GM10266 (cell line): ENCODE results near the gene POU4F1.
A peak's percentile ranks its signal among the peaks of the same experiment; 100 is the strongest.
"Not testable (repeated sequence)": the region's sequence is repeated elsewhere in the genome, so short reads cannot be mapped to it uniquely, and the experiment has no call there.

Source experiments
- DNase-seq: peaks from one replicate; pipeline ENCODE4 v3.0.0; 2012; ENCODE audit errors: extremely low spot score
- CTCF ChIP-seq: IDR thresholded peaks from 2 replicates; pipeline ENCODE4 v1.5.1; 2012; ENCODE audit warnings: mild to moderate bottlenecking, low read depth; ENCODE audit not compliant: control insufficient read depth, insufficient read depth; ENCODE audit errors: missing control alignments

The POU4F1 gene

DNA sequence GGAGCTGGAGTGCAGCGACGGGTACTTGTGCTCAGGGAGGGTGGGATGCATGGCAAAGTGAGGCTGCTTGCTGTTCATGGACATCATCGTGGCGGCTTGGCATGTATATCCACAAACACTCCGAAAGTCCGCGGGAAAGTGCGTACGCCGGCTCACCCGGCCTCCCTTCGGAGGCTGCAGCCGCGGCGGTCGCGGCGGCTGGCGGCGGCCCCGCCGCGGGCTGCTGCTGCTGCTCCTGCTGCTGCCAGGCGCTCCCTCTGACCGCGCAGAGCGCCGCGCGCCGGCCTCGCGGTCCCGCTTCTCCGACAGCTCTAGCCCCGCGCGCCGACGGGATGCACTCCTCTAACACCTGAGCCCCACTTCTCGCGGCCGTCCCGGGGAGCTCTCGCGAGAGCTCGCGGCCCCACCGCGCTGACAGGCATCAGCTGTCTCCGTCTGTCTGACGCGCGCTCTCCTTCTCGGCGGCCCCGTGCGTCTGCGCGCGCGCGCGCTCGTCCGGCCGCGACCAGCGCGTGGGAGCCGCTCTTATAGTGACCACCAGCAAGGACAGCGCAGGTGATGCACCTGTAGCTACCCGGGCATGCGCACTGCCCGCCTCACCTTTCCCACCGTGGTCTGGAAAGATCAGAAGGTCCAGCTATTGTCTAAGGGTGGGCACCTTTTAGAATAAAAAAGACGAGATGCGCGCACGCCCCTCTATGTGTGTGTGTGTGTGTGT is at the start of gene POU4F1:
Gene POU4F1 (minus strand): TSS at position 313 of the 718 bp plus-strand sequence. CDS start 226 bp downstream, at position 87.
- TF ChIP-seq CTCF = no peak
- peak; percentile 93 for DNase-seq

- no peak for DNase-seq
- no peak for TF ChIP-seq CTCF
Measured at GRCh38 chr13:78652651-78653050, 49.3 kb upstream of the POU4F1 start.

- DNase-seq = no peak
- no peak for TF ChIP-seq CTCF
Measured at GRCh38 chr13:78650717-78651083, 47.3 kb upstream of the POU4F1 start.

DNA sequence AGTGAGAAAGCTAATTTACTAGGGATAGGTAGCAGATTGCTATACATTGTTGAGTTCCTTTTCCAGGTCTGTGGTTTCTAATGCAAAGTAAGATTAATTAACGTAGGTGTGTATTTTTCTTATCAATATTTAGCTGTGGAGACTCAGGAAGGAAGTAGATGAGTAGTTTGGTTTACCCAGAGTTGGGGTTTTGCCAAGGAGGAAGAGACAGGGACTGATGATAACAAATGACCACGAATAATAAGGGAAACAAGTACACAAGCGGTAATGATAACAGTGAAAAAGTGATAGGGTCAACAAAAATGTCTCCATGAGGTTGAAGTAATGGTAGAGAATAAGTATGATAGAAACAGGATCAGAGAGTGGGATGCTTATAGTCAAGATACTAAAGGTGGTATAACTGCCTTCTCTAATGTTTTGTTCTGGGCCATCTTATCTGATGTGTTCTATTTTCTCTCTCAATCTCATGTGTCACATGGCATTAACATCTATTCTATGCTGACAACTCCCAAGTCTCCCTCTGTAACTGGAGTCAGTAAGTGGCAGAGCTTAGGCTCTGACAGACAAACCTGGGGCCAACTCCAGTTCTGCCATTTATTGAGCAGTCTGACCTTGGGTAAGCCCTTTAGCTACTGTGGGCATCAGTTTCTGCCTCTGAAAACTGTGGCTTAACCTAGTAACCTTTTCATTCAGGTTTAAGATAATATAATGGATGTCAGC is 46.8 kb upstream of the POU4F1 start:
- TF ChIP-seq CTCF = no peak
- no peak for DNase-seq

GRCh38 chr13:78647109-78647678 is 43.8 kb upstream of the POU4F1 start:
- not testable (repeated sequence) for DNase-seq

DNA sequence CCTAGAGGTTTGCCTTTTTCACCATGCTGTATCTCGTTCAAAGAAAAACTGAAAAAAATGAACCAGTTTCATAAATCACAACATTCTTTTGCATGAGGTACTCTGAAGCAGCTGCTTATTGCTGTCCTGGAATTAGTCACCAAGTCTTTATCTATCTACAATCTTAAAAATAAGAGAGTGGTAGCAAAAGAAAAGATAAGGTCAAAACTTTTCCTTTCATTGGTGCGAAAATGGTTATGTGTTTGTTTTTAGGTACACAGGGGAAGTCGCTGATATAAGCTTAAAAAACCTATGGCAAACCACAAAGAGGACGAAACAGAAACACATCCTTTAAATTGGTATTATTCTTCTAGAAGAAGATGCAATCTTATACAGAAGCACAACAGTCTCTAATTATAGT is 34.9 kb upstream of the POU4F1 start:
- no peak for DNase-seq
- TF ChIP-seq CTCF = no peak

- no peak for TF ChIP-seq CTCF
- no peak for DNase-seq
Measured at GRCh38 chr13:78636495-78636894, 33.1 kb upstream of the POU4F1 start.
